H1 (cell line): ENCODE measurements around the gene KLHL15. TPM values are rescaled to one million over a fixed set of nuclear protein-coding genes. Genes with fewer than 3 reads are reported as not detected.

Experiments
- CTBP2 ChIP-seq: IDR thresholded peaks from 2 replicates; pipeline ENCODE4 v1.7.0; 2011; ENCODE audit warnings: borderline replicate concordance, mild to moderate bottlenecking, moderate library complexity, mixed read lengths, low read length; ENCODE audit not compliant: insufficient read depth, insufficient read length
- KDM4A ChIP-seq: IDR thresholded peaks from one replicate; pipeline ENCODE4 v1.7.1; 2012; ENCODE audit warnings: low read depth, mild to moderate bottlenecking, moderate library complexity, low read length, inconsistent platforms; ENCODE audit not compliant: severe bottlenecking
- polyA plus RNA-seq, 7 experiments: library from polyadenylated mRNA; depleted of rRNA in 3 of 7; stranded (reverse) in 5 of 7; unstranded in 2 of 7; fragments of >200 nt in 5 of 7; fragments of 200-250 nt in 2 of 7; gene quantifications; 1 replicate in 5 of 7; 2 replicates in 1 of 7; 4 replicates in 1 of 7; pipeline versions ENCODE4 v1.2.1 to v1.2.3, GENCODE V29; 2011 to 2013; ENCODE audit warnings: missing spikeins in 2 of 7, mixed read lengths in 2 of 7
- total RNA-seq: library from RNA; stranded (reverse); fragmentation: NEBNext Ultra II Directional; extraction: Animal tissue kit (Norgen Biotek cat#: 25700); gene quantifications from 2 replicates; pipeline ENCODE4 v1.2.1, GENCODE V29; 2021

KLHL15 gene
- total and polyA plus RNA-seq, 2 of the 8 experiments (the other 6 are each of a cell fraction or from before 2014, with no cell fraction given): 3.7 to 8.9 TPM

DNA sequence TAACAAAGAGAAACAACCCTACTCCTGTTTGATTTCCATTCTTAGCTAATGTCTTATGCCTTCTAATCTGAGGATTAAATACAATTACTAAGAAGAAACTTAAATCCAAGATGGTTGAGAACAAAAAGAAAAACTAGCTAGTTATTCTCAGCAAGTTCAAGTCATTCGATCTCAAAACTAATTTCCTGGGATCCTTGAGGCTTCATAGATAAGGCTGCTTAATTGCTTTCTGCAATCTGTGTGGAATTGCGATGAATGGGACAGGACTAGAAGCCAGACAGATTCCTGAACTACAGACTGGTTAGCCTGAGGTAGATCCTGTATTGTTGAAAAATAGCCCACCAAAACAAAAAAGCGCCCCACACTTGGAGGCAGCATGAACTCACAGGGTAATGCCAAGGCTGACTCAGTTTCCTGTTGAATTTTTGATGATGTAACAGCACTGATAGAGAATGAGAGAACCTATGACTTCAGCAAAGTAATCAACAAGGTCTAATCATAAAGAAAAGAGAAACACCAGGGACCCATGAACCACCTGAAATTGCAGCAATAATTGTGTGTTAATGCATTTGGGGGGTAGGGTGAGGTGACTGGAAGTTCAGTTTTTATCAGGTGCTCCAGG, 33.9 kb downstream of the KLHL15 start (continued):
- TF ChIP-seq CTBP2: no peak
- no peak for TF ChIP-seq KDM4A
- TF ChIP-seq, all 59 proteins: peak for 0
